RWPE1 (cell line): ENCODE results near the gene IER5.

Experiments used
- CTCF ChIA-PET: fragments of 350-600 bp; sonication (Branson Sonifier 250); formaldehyde crosslinking; extraction: SDS; loops from one replicate; lab custom pipeline; 2021; lab: Yijun Ruan, JAX
- POLR2A ChIA-PET: fragments of 400-600 bp; formaldehyde crosslinking; extraction: SDS; loops from one replicate; lab custom pipeline; 2020; ENCODE audit warnings: antibody characterized with exemption; ENCODE audit not compliant: low non-redundant PET; lab: Yijun Ruan, JAX
- DNase-seq: peaks from one replicate; pipeline ENCODE4 v3.0.0; 2012; ENCODE audit warnings: low spot score
- H3K27ac ChIP-seq: fragments of 450-650 bp; 2 replicates; pipeline ENCODE4 v1.5.1; 2017
- CTCF ChIP-seq: fragments of 450-650 bp; conservative IDR thresholded peaks from 2 replicates; pipeline ENCODE4 v1.5.1; 2017; ENCODE audit warnings: low read depth, mild to moderate bottlenecking

Gene IER5

DNA sequence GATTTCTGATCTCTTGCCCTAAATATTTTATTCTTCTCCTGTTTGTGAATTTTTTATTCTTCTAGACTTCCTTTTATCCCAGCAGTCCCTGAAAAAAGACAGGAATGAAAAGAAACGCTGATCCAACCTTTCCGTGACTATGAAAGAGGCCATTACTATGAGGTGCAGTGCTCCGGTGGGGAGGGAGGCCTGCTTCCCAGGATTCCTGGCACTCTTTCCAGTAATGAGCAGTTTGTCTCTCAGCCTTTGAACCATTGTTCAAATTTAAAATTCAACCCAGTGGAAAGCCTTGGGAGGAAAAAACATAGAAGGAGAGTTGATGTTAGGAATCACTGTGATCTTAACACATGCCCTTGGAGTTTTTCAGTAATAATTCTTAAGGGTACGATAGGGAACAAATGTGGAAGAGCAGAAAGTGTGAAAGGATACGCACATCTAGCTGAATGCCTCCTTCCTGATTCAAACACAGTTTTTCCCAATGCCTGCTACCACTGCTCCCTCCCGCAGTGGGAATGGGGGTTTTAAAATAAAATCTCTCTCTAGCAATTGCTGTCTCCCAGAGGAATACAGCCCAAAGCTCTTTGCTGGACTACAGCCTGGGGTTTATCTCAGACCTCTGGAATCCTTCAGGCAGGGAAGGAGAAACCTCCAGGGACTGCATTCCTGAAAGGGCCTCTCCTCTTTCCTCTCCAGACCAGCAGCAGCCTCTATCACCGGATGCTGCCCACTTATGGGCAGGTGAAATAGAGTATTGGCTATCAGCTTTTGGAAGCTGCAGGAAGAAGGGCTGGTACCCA, 6.1 kb downstream of the IER5 start:
- no peak for TF ChIP-seq CTCF
- peak overlapping the region; percentile 71 for H3K27ac ChIP-seq
- DNase-seq: no peak
- ChIA-PET POLR2A (no interaction called here), CTCF (interaction anchor here (0.6 kb wide), 1 partner anchor 47 kb away, joined by 3 read pairs; no protein-coding TSS in a partner anchor)

DNA sequence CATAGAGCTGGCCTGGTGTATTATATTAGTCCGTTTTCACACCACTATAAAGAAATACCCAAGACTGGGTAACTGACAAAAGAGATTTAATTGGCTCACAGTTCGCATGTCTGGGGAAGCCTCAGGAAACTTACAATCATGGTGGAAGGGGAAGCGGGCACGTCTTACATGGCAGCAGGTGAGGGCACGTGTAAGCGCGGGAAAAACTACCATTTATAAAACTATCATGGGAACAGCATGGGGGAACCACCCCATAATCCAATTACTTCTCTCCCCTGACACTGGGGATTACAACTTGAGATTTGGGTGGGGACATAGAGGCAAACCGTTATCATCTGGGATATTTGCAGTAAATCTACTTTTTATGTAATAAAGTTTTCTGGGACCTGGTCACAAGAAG, 6.8 kb downstream of the IER5 start:
- H3K27ac ChIP-seq: peak overlapping the region; percentile 71
- DNase-seq: no peak
- ChIA-PET CTCF (interaction anchor here (0.6 kb wide), 1 partner anchor 46 kb away, joined by 3 read pairs; no protein-coding TSS in a partner anchor), POLR2A (no interaction called here)
- no peak for TF ChIP-seq CTCF

DNA sequence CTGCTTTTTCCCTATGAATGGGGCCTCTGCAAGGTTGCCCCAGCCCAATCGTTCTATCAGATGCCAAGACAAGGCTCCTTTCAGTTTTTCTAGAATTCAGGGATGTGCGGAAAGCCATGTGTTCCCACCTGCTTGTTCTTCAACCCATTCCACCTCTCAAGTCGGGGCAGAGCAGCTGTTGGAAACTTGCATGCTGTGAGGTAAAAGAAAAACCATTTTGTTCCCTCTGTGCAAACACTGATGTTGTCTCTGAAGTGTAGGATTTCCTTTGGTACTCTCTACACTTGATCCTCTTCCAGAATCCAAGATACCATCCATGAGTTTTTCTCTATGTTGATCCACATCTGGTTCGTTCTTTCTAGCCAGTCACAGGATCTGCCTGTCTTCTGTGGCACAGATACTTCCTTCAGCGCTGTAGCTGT, 7.3 kb downstream of the IER5 start:
- H3K27ac ChIP-seq: peak overlapping the region; percentile 71
- CTCF ChIA-PET: interaction anchor here (0.6 to 2.2 kb wide), 2 partner anchors 40 to 46 kb away, joined by 10 to 13 read pairs; no protein-coding TSS in a partner anchor
- DNase-seq: no peak
- POLR2A ChIA-PET: no interaction called here
- no peak for TF ChIP-seq CTCF

DNA sequence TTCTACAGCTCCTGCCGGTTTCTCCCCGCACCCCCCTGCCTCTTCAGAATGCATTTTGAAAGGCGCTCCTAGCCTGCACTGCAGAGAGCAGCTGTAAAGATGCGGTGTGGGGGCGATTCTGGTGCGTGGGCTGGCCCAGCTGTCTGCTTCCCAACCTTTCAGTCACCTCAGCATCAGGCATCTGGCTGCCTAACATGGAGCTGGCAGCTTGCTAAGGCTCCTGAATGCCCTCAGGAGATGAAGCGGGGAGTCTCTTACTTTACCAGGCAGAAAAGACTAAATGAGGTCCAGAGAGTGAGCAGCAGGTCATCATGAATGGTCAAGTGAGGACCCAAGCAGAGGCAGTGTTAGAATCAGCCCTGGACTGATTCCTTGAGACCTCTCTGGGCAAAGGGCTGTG, 8.7 kb downstream of the IER5 start:
- ChIA-PET POLR2A (interaction anchor here (0.6 kb wide), 1 partner anchor 8 kb away, joined by 3 read pairs; the partner anchor contains the start of gene IER5), CTCF (interaction anchor here (0.5 to 2.2 kb wide), 2 partner anchors 30 to 45 kb away, joined by 4 to 10 read pairs; no protein-coding TSS in a partner anchor)
- TF ChIP-seq CTCF: no peak
- peak overlapping the region; percentile 71 for H3K27ac ChIP-seq
- DNase-seq: no peak

GRCh38 chr1:181099152-181100014, 10.9 kb downstream of the IER5 start:
- DNase-seq: peak; percentile 90
- POLR2A ChIA-PET: interaction anchor here (0.5 kb wide), 1 partner anchor 13 kb away, joined by 3 read pairs; no protein-coding TSS in a partner anchor
- H3K27ac ChIP-seq: peak overlapping the region; percentile 74
- no peak for TF ChIP-seq CTCF
- CTCF ChIA-PET: interaction anchor here (0.6 to 8.1 kb wide), 3 partner anchors 8 to 44 kb away, joined by 4 to 63 read pairs (median 5); no protein-coding TSS in a partner anchor
